Activated naive CD4-positive, alpha-beta T cell (primary cell): ENCODE measurements around the gene PYURF.

Source experiments
- DNase-seq, 4 experiments: peaks; one replicate each; lab custom pipeline; 2025; lab: John Stamatoyannopoulos, UW

The PYURF gene

DNA sequence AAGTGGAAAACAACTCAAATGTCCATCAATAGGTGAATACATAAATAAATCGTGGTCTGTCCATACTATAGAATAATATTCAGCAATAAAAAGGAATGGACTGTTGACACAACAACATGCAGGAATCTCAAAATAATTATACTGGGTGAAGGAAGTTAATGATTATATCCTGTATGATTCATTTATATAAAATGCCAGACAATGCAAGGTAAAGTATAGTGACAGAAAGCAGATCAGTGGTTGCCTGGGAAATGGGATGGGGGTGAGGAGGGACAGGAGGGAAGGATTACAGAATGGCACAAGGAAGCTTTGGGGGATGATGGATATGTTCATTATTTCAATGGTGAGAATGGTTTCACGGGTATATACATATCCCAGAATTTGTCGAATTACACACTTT lies 12.3 kb downstream of the PYURF start:
- DNase-seq: no peak

DNA sequence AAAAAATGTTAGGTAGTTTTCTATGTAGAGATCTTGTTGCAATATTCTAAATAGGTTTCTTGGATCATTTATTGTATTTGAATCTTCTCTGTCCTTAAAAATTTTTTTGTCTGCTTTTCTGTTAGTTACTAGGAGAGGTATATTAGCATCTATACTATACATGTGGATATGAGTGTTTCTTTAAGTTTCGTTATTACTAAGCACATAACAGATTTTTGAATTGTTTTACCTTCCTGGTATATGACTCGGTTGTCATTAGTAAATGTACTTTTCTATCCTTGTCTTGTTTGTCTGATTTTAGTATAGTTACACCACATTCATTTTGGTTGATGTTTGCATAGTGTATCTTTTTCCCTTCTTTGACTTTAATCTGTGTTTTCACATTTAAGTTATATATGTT lies 20.2 kb downstream of the PYURF start:
- DNase-seq: no peak

DNA sequence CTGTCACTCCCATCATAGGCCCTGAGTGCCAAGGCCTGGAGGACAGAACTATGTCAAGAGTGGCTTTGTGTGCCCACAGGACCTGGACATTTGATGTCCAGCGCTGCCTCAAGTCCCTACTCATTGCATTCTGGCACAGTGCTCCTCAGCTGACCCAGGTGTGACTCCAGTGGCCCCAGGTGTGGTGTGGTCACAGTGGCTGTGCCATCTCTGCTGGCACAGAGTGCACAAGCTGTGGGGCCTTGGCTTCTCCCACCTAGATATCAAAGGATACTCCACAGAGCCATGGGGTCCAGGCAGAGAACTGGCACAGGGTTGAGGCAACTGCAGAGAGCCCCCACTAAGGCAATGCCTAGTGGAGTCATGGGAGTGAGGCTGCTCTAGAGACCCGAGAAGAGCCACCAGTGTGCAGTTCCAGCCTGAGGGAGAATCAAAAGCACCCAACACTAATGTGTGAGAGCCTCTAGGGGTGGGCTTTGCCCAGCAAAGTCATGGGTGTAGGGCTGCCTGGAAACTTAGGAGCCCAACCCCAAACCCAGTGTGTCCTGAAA lies 25.6 kb downstream of the PYURF start:
- DNase-seq: no peak

DNA sequence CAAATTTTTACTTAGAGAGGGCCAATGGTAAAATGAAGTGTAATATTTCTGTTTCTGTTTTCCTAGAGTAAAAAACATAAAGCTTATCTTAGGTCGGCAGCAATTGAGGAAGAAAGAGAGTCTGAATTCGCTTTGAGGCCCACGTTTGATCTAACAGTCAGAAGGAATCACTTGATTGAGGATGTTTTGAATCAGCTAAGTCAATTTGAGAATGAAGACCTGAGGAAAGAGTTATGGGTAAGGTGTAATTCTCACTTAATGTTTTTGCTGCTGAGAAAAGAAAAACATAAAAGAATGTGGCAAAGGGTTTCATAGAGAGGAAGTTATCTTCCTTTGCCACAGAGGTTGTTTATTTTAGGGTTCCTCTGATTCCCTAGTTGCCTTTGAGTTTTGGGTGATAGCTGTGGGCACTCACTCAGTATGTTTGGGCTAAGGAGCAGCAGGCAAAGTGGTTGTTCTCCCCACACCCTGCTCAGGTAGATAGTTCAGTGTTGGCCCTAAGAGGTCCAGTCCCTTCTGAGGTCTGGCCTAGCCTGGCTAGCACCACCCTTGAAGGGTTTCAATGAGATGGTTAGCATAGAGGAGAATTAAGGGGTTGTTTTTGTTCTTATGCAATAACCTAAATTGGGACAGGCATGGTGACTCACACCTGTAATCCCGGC lies 34.3 kb downstream of the PYURF start:
- DNase-seq: no peak

DNA sequence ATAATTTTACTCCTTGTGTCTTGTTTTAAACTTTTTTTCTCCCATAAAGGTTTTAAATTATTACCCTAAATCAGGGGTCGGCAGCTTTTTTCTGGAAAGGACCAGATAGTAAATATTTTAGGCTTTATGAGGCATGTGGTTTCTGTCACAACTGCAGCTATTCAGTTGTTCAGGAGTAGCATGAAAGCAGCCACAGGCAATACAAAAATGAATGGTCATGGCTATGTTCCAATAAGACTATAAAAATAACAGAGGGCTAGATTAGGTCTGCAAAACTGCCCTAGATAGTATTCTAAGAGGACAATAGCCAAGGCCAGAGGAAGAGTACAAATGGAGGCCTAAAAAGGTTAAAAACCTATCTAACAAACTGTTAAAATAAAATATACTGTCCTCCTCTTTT lies 42.0 kb downstream of the PYURF start:
- DNase-seq: no peak

DNA sequence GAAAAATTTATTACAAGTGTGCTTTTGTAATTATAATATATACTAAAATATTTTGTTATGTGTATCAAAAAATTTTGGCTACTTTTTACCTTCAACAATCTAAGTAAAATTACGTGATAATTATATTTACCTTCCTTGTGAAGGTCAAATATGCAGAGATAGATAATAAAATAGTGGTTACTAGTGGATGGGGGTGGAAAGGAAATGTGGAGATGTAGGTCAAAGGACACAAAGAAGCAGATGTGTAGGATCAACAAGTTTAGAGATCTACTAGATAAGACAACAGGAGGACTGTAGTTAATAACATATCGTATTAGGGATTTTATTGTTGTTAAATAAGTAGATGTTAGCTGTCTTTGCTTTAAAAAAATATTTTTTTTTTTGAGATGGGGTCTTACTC lies 45.3 kb downstream of the PYURF start:
- no peak for DNase-seq

DNA sequence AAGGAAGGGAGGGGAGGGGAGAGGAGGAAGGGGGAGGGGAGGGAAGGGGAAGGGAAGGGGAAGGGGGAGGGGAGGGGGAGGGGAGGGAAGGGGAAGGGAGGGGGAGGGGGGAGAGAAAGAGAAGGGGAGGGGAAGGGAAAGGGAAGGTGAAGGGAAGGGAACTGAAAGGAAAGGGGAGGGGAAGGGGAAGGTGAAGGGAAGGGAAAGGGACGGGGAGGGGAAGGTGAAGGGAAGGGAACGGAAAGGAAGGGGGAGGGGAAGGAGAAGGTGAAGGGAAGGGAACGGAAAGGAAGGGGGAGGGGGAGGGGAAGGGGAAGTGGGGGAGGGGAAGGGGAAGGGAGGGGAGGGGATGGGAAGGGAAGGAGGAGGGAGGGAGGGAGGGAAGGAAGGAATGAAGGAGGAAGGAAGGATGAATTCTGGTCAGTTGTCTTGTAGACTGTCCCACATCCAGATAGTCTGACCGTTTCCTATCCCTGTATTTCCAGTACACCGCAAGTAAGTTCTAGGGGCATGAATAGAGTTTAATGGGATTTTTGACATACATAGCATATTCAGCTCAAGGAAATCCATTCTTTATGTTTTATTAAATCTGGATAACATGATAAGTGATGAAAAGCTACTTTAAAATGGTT lies 46.2 kb downstream of the PYURF start:
- DNase-seq: no peak
